K562 (cell line): ENCODE measurements around the gene LGALS7. TPM values are rescaled to one million over a fixed set of nuclear protein-coding genes. Genes with fewer than 3 reads are reported as not detected.
A peak's percentile ranks its signal among the peaks of the same experiment; 100 is the strongest.

Experiments
- ARID2 ChIP-seq: fragments of 450-650 bp; IDR thresholded peaks from 2 replicates; pipeline ENCODE4 v1.6.1; 2017; ENCODE audit warnings: antibody characterized with exemption, mild to moderate bottlenecking
- ATF2 ChIP-seq: sonication (generic); formaldehyde crosslinking; IDR thresholded peaks from 2 replicates; pipeline ENCODE4 v1.8.1; 2022; ENCODE audit warnings: missing genetic modification reagents
- BMI1 ChIP-seq: fragments of 150-350 bp; IDR thresholded peaks from 2 replicates; pipeline ENCODE4 v1.6.1; 2014; ENCODE audit warnings: low read length
- CBFB ChIP-seq: sonication (generic); formaldehyde crosslinking; IDR thresholded peaks from 2 replicates; pipeline ENCODE4 v1.4.0; 2020; ENCODE audit warnings: mild to moderate bottlenecking, missing genetic modification reagents
- CHCHD3 ChIP-seq: fragments of 250-450 bp; sonication (Bioruptor Pico); IDR thresholded peaks from 2 replicates; pipeline ENCODE4 v2.1.2; 2022; ENCODE audit warnings: mild to moderate bottlenecking
- HLTF ChIP-seq: fragments of 450-650 bp; IDR thresholded peaks from 2 replicates; pipeline ENCODE4 v1.6.1; 2016
- KDM4B ChIP-seq, 2 experiments: fragments of 450-650 bp in 1 of 2; sonication (generic) in 1 of 2; IDR thresholded peaks; 2 replicates each; pipeline ENCODE4 v1.6.1; 2016 to 2017; ENCODE audit warnings: borderline replicate concordance in 2 of 2, antibody characterized with exemption in 1 of 2, low read depth in 1 of 2, mild to moderate bottlenecking in 1 of 2
- LCOR ChIP-seq: sonication (generic); formaldehyde crosslinking; IDR thresholded peaks from 2 replicates; pipeline ENCODE4 v1.8.0; 2022; ENCODE audit warnings: mild to moderate bottlenecking, missing genetic modification reagents
- MAZ ChIP-seq, 2 experiments: fragments of 450-650 bp in 1 of 2; sonication (generic) in 1 of 2; formaldehyde crosslinking; IDR thresholded peaks in 1 of 2; conservative IDR thresholded peaks in 1 of 2; 2 replicates each; pipeline versions ENCODE4 v1.4.0 to v1.5.0; 2020; ENCODE audit warnings: mild to moderate bottlenecking in 1 of 2, missing genetic modification reagents in 1 of 2
- MTA1 ChIP-seq: fragments of 450-650 bp; IDR thresholded peaks from 2 replicates; pipeline ENCODE4 v1.6.1; 2017; ENCODE audit warnings: borderline replicate concordance
- NKRF ChIP-seq: fragments of 450-650 bp; IDR thresholded peaks from 2 replicates; pipeline ENCODE4 v1.6.1; 2016; ENCODE audit warnings: borderline replicate concordance
- POLR2H ChIP-seq: IDR thresholded peaks from 2 replicates; pipeline ENCODE4 v1.6.1; 2016; ENCODE audit warnings: missing genetic modification characterization, low read depth, mild to moderate bottlenecking, control low read depth, missing compliant biosample characterization, moderate library complexity
- SNAPC5 ChIP-seq: fragments of 250-450 bp; sonication (Bioruptor Pico); IDR thresholded peaks from 2 replicates; pipeline ENCODE4 v1.8.0; 2021; ENCODE audit warnings: moderate library complexity, mild to moderate bottlenecking, inconsistent platforms
- SUPT5H ChIP-seq: fragments of 450-650 bp; IDR thresholded peaks from 2 replicates; pipeline ENCODE4 v1.6.1; 2016
- TBL1XR1 ChIP-seq, 2 experiments: IDR thresholded peaks; 2 replicates each; pipeline ENCODE4 v1.6.1; 2012; ENCODE audit warnings: improper control_type of control experiment in 2 of 2, low read length in 2 of 2, mild to moderate bottlenecking in 1 of 2
- TOE1 ChIP-seq, 2 experiments: fragments of 450-650 bp in 1 of 2; sonication (generic) in 1 of 2; formaldehyde crosslinking in 1 of 2; IDR thresholded peaks; 2 replicates each; pipeline versions ENCODE4 v1.7.1 to v1.8.0; 2016 to 2022; ENCODE audit warnings: borderline replicate concordance in 2 of 2, mild to moderate bottlenecking in 2 of 2, antibody characterized with exemption in 1 of 2, inconsistent platforms in 1 of 2, low read depth in 1 of 2, missing genetic modification reagents in 1 of 2, moderate library complexity in 1 of 2
- ZBTB49 ChIP-seq: sonication (generic); formaldehyde crosslinking; IDR thresholded peaks from 2 replicates; pipeline ENCODE4 v1.8.0; 2022; ENCODE audit warnings: missing genetic modification reagents, mild to moderate bottlenecking, borderline replicate concordance
- ZNF165 ChIP-seq: fragments of 250-450 bp; sonication (Bioruptor Pico); IDR thresholded peaks from 2 replicates; pipeline ENCODE4 v1.4.0; 2020; ENCODE audit warnings: borderline replicate concordance
- polyA plus RNA-seq, 8 experiments: library from polyadenylated mRNA; depleted of rRNA in 4 of 8; stranded (reverse) in 5 of 8; unstranded in 3 of 8; fragments of >200 nt; fragmentation: Nextera tagmentation in 2 of 8; fragmentation: Illumina TruSeq in 1 of 8; extraction: Ambion mirVana in 2 of 8; extraction: Trizol in 1 of 8; gene quantifications; 2 replicates each; pipeline versions ENCODE4 v1.2.1 to v1.2.3, GENCODE V29; 2011 to 2014; ENCODE audit warnings: inconsistent platforms in 1 of 8, missing spikeins in 1 of 8
- total RNA-seq, 7 experiments: library from RNA; depleted of rRNA in 6 of 7; stranded (reverse); fragments of >200 nt in 6 of 7; fragmentation: Illumina TruSeq in 2 of 7; extraction: Trizol in 2 of 7; gene quantifications; 2 replicates each; pipeline versions ENCODE4 v1.2.1 to v1.2.3, GENCODE V29; 2011 to 2021; ENCODE audit warnings: low replicate concordance in 1 of 7
- TF ChIP-seq, protein P1 (sequence below): sonication (generic); formaldehyde crosslinking; IDR thresholded peaks from 2 replicates; pipeline ENCODE4 v1.4.0; 2020; ENCODE audit warnings: mild to moderate bottlenecking, missing genetic modification reagents

LGALS7 gene
- total and polyA plus RNA-seq, 9 of the 15 experiments (the other 6 are each of a cell fraction or from before 2014, with no cell fraction given), result not detected

- TF ChIP-seq MTA1 (0 out of 2 replicates have a peak, but pooled peaks have one; percentile 43), CBFB (CRISPR knock-in tag) (no peak), ATF2 (no peak), SNAPC5 (CRISPR knock-in tag) (no peak), ARID2 (no peak), ZBTB49 (CRISPR knock-in tag) (no peak), TBL1XR1 (IDR thresholded peaks at IDR 0.05; ENCODE audit: low read length in 2 of 2) (no peak), LCOR (CRISPR knock-in tag) (no peak), MAZ (CRISPR knock-in tag; conservative IDR thresholded peaks at IDR 0.05 in 1 of 2, IDR thresholded peaks at IDR 0.05 in 1 of 2) (no peak), CHCHD3 (no peak), HLTF (0 out of 2 replicates have a peak, but pooled peaks have one; percentile 26), KDM4B (IDR thresholded peaks at IDR 0.05; ENCODE audit: borderline replicate concordance in 2 of 2, low read depth in 1 of 2) (no peak), SUPT5H (no peak), NKRF (0 out of 2 replicates have a peak, but pooled peaks have one; percentile 31), ZNF165 (CRISPR knock-in tag) (no peak), BMI1 (no peak), POLR2H (tag) (no peak), TOE1 (IDR thresholded peaks at IDR 0.05; ENCODE audit: borderline replicate concordance) (peak; percentile 58; the same call in 1 of the 2 replicates), TOE1 (CRISPR knock-in tag; IDR thresholded peaks at IDR 0.05; ENCODE audit: borderline replicate concordance, low read depth) (no peak)
- TF ChIP-seq, protein P1, sequence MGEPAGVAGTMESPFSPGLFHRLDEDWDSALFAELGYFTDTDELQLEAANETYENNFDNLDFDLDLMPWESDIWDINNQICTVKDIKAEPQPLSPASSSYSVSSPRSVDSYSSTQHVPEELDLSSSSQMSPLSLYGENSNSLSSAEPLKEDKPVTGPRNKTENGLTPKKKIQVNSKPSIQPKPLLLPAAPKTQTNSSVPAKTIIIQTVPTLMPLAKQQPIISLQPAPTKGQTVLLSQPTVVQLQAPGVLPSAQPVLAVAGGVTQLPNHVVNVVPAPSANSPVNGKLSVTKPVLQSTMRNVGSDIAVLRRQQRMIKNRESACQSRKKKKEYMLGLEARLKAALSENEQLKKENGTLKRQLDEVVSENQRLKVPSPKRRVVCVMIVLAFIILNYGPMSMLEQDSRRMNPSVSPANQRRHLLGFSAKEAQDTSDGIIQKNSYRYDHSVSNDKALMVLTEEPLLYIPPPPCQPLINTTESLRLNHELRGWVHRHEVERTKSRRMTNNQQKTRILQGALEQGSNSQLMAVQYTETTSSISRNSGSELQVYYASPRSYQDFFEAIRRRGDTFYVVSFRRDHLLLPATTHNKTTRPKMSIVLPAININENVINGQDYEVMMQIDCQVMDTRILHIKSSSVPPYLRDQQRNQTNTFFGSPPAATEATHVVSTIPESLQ (CRISPR knock-in tag), result no peak
Observed at GRCh38 chr19:38736413-38737280, 36.7 kb downstream of the LGALS7 start (continued).
